Liver (tissue), 9 donors: ENCODE data around the gene CFAP90. TPM values are rescaled to one million over a fixed set of nuclear protein-coding genes. Genes with fewer than 3 reads are reported as not detected.

Source experiments
- DNase-seq: peaks from one replicate; pipeline ENCODE4 v3.0.0-alpha.2; 2017; ENCODE audit warnings: low spot score
- H3K27ac ChIP-seq, 2 donors: one replicate each; pipeline ENCODE4 v1.7.0; 2013; ENCODE audit warnings: inconsistent platforms in 2 of 2, low read length in 2 of 2, control low read depth in 1 of 2, low read depth in 1 of 2, mild to moderate bottlenecking in 1 of 2
- H3K27me3 ChIP-seq, 4 donors: one replicate each; pipeline versions ENCODE4 v1.6.1 to v1.7.0; 2013; ENCODE audit warnings: low read length in 3 of 4, inconsistent platforms in 1 of 4, mild to moderate bottlenecking in 1 of 4, moderate library complexity in 1 of 4; ENCODE audit not compliant: control insufficient read depth in 4 of 4, insufficient read depth in 4 of 4
- H3K36me3 ChIP-seq, 4 donors: one replicate each; pipeline versions ENCODE4 v1.6.1 to v1.7.0; 2013; ENCODE audit warnings: low read length in 3 of 4, mild to moderate bottlenecking in 3 of 4, low read depth in 1 of 4, moderate library complexity in 1 of 4; ENCODE audit not compliant: control insufficient read depth in 4 of 4, insufficient read depth in 3 of 4
- H3K4me1 ChIP-seq, 4 donors: one replicate each; pipeline versions ENCODE4 v1.6.1 to v1.7.0; 2013; ENCODE audit warnings: low read length in 3 of 4, mild to moderate bottlenecking in 3 of 4, moderate library complexity in 1 of 4; ENCODE audit not compliant: control insufficient read depth in 4 of 4, insufficient read depth in 4 of 4
- H3K4me3 ChIP-seq, 3 donors: one replicate each; pipeline versions ENCODE4 v1.6.1 to v1.7.0; 2013; ENCODE audit warnings: low read length in 3 of 3, control low read depth in 1 of 3, low read depth in 1 of 3, mild to moderate bottlenecking in 1 of 3
- H3K9ac ChIP-seq, 2 donors: one replicate each; pipeline ENCODE4 v1.7.0; 2013; ENCODE audit warnings: low read length in 2 of 2, mild to moderate bottlenecking in 2 of 2, moderate library complexity in 2 of 2, control low read depth in 1 of 2, low read depth in 1 of 2
- H3K9me3 ChIP-seq, 4 donors: one replicate each; pipeline versions ENCODE4 v1.6.1 to v1.7.0; 2013; ENCODE audit warnings: low read length in 3 of 4; ENCODE audit not compliant: control insufficient read depth in 4 of 4
- EGR1 ChIP-seq, 2 donors: IDR thresholded peaks; 2 replicates each; pipeline ENCODE4 v1.6.1; 2016 to 2018; ENCODE audit warnings: antibody characterized with exemption in 2 of 2, low read depth in 2 of 2
- FOXA1 ChIP-seq: IDR thresholded peaks from 2 replicates; pipeline ENCODE4 v1.6.1; 2016; ENCODE audit warnings: antibody characterized with exemption
- FOXA2 ChIP-seq: IDR thresholded peaks from 2 replicates; pipeline ENCODE4 v1.6.1; 2016; ENCODE audit warnings: antibody characterized with exemption
- GABPA ChIP-seq, 2 donors: IDR thresholded peaks in 1 of 2; conservative IDR thresholded peaks in 1 of 2; 2 replicates each; pipeline ENCODE4 v1.6.1; 2016; ENCODE audit warnings: antibody characterized with exemption in 2 of 2, mild to moderate bottlenecking in 1 of 2, moderate library complexity in 1 of 2
- HNF4A ChIP-seq, 2 donors: conservative IDR thresholded peaks; 2 replicates each; pipeline ENCODE4 v1.6.1; 2016; ENCODE audit warnings: antibody characterized with exemption in 2 of 2, mild to moderate bottlenecking in 2 of 2
- JUND ChIP-seq, 2 donors: IDR thresholded peaks; 2 replicates each; pipeline ENCODE4 v1.6.1; 2016; ENCODE audit warnings: antibody characterized with exemption in 2 of 2
- NR2F2 ChIP-seq: IDR thresholded peaks from 2 replicates; pipeline ENCODE4 v1.6.1; 2016; ENCODE audit warnings: antibody characterized with exemption
- RXRA ChIP-seq, 2 donors: IDR thresholded peaks; 2 replicates each; pipeline ENCODE4 v1.6.1; 2017 to 2018; ENCODE audit warnings: antibody characterized with exemption in 2 of 2, mild to moderate bottlenecking in 1 of 2
- SP1 ChIP-seq: IDR thresholded peaks from 2 replicates; pipeline ENCODE4 v1.6.1; 2018; ENCODE audit warnings: antibody characterized with exemption, mild to moderate bottlenecking
- YY1 ChIP-seq: IDR thresholded peaks from 2 replicates; pipeline ENCODE4 v1.6.1; 2016; ENCODE audit warnings: antibody characterized with exemption, mild to moderate bottlenecking
- WGBS: extraction: QIAGEN DNeasy Blood & Tissue Kit; methylation state at CpG from one replicate; pipeline ENCODE4 v1.1.7; 2013; 5-methylcytosine and 5-hydroxymethylcytosine counted together
- polyA plus RNA-seq, 2 donors: library from polyadenylated mRNA; stranded (reverse) in 1 of 2; unstranded in 1 of 2; fragments of 200-250 nt in 1 of 2; fragments of >200 nt in 1 of 2; fragmentation: Nextera tagmentation in 1 of 2; extraction: Ambion mirVana in 1 of 2; gene quantifications; one replicate each; pipeline versions ENCODE4 v1.2.1 to v1.2.3, GENCODE V29; 2013 to 2015
- total RNA-seq, 2 donors: library from RNA; depleted of rRNA; stranded (reverse); fragments of >200 nt; gene quantifications; one replicate each; pipeline ENCODE4 v1.2.3, GENCODE V29; 2014
- TF ChIP-seq, protein P1 (sequence below): fragments of 150-350 bp; IDR thresholded peaks from 2 replicates; pipeline ENCODE4 v1.5.1; 2017; ENCODE audit warnings: improper control_type of control experiment, low read depth, low read length; ENCODE audit not compliant: missing input control
- TF ChIP-seq, protein P2 (sequence below): IDR thresholded peaks from 2 replicates; pipeline ENCODE4 v1.6.1; 2016; ENCODE audit warnings: antibody characterized with exemption
- TF ChIP-seq, protein P3 (sequence below): IDR thresholded peaks from 2 replicates; pipeline ENCODE4 v1.6.1; 2016; ENCODE audit warnings: antibody characterized with exemption, mild to moderate bottlenecking
- donor health status: healthy.
- donor health status: healthy.
- donor health status: healthy.
- donor health status: healthy.
- donor health status: healthy.

The CFAP90 gene
- total and polyA plus RNA-seq, 4 donors = 0.42 to 1.0 (median 0.59) TPM

DNA sequence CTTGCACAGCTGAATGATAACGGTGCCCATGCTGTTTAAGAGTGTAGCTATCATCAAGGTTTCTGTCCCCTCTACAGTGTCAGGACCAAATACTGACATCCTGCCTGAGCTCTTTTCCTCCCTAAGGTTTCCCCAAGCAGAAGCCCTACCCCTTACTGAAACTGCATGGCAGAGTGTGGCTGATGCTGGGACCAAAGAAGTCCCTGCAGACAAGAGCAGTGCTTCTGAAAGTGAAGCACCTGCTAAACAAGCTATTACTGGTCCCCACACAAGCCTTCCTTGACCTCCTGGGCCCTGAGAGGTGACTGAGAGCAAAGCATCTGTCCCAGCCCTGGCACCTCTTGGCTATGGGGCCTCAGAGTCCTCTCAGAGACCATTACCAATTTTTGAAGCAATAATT, 56.1 kb downstream of the CFAP90 start (continued):
- TF ChIP-seq, protein P1, sequence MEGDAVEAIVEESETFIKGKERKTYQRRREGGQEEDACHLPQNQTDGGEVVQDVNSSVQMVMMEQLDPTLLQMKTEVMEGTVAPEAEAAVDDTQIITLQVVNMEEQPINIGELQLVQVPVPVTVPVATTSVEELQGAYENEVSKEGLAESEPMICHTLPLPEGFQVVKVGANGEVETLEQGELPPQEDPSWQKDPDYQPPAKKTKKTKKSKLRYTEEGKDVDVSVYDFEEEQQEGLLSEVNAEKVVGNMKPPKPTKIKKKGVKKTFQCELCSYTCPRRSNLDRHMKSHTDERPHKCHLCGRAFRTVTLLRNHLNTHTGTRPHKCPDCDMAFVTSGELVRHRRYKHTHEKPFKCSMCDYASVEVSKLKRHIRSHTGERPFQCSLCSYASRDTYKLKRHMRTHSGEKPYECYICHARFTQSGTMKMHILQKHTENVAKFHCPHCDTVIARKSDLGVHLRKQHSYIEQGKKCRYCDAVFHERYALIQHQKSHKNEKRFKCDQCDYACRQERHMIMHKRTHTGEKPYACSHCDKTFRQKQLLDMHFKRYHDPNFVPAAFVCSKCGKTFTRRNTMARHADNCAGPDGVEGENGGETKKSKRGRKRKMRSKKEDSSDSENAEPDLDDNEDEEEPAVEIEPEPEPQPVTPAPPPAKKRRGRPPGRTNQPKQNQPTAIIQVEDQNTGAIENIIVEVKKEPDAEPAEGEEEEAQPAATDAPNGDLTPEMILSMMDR = no peak
- TF ChIP-seq RXRA (IDR thresholded peaks at IDR 0.05) = no peak

DNA sequence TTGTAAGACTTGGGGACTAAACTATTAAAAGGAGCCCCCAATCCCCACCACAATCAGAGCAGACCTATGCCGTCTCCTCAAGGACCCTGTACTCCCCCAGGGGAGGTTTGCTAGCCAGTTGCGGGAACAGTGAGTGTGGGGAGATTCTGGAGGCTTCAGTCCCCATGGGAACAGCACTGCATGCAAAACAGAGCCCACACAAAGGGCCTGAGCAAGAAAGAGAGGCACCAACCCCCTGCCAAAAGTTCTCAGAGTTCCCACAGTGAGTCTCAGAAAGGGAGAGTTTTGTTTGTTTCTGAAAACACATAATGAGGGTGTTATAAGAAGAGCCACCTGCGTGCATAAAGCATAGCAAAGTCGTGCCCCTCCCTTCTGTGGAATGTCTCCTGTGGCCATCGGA, 56.6 kb downstream of the CFAP90 start:
- no peaks in the 10 kb centered on the region for H3K36me3 ChIP-seq
- no peak overlapping the region for H3K9ac ChIP-seq
- TF ChIP-seq RXRA (IDR thresholded peaks at IDR 0.05) = no peak
- TF ChIP-seq, protein P2, sequence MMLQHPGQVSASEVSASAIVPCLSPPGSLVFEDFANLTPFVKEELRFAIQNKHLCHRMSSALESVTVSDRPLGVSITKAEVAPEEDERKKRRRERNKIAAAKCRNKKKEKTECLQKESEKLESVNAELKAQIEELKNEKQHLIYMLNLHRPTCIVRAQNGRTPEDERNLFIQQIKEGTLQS = no peak
- TF ChIP-seq, protein P1 = no peak
- TF ChIP-seq, protein P3, sequence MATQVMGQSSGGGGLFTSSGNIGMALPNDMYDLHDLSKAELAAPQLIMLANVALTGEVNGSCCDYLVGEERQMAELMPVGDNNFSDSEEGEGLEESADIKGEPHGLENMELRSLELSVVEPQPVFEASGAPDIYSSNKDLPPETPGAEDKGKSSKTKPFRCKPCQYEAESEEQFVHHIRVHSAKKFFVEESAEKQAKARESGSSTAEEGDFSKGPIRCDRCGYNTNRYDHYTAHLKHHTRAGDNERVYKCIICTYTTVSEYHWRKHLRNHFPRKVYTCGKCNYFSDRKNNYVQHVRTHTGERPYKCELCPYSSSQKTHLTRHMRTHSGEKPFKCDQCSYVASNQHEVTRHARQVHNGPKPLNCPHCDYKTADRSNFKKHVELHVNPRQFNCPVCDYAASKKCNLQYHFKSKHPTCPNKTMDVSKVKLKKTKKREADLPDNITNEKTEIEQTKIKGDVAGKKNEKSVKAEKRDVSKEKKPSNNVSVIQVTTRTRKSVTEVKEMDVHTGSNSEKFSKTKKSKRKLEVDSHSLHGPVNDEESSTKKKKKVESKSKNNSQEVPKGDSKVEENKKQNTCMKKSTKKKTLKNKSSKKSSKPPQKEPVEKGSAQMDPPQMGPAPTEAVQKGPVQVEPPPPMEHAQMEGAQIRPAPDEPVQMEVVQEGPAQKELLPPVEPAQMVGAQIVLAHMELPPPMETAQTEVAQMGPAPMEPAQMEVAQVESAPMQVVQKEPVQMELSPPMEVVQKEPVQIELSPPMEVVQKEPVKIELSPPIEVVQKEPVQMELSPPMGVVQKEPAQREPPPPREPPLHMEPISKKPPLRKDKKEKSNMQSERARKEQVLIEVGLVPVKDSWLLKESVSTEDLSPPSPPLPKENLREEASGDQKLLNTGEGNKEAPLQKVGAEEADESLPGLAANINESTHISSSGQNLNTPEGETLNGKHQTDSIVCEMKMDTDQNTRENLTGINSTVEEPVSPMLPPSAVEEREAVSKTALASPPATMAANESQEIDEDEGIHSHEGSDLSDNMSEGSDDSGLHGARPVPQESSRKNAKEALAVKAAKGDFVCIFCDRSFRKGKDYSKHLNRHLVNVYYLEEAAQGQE = no peak
- TF ChIP-seq JUND (IDR thresholded peaks at IDR 0.05) = no peak
- TF ChIP-seq FOXA1 = no peak
- no peak for TF ChIP-seq SP1
- TF ChIP-seq YY1 = no peak
- TF ChIP-seq HNF4A (conservative IDR thresholded peaks at IDR 0.05) = no peak
- no peak for TF ChIP-seq NR2F2
- no peak for TF ChIP-seq FOXA2
- TF ChIP-seq GABPA (IDR thresholded peaks at IDR 0.05 in 1 of 2, conservative IDR thresholded peaks at IDR 0.05 in 1 of 2) = no peak
- no peaks in the 10 kb centered on the region for H3K4me1 ChIP-seq
- DNase-seq = no peak
- WGBS = 53% methylated on average over 5 of the region's 5 CpGs
- H3K9me3 ChIP-seq = no peaks in the 10 kb centered on the region
- H3K27ac ChIP-seq = no peak overlapping the region
- no peak overlapping the region for H3K4me3 ChIP-seq
- peaks cover 0 to 3% (median 0%) of the 10 kb centered on the region in 4 donors for H3K27me3 ChIP-seq

DNA sequence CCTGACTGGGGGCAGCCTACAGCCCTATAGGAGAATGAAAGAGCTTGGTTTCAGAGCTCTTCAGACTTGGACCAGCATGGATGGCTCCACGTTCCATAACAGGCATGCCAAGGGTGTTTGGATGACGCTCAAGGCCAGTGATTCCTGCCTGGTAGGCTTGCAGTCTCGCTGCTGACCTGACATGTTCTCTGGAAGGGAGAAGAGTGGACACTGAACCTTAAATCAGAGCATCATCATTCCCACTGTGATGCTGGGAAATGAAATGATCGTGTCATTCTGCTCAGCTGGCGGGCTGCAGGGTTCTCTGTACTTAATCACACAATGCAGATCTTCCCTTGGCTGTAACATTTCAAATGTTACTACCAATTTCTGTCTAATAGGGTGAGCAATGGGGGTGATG, 57.0 kb downstream of the CFAP90 start:
- Histone ChIP-seq H3K4me3 (no peak overlapping the region), H3K27me3 (peaks cover 0 to 3% (median 0%) of the 10 kb centered on the region in 4 donors), H3K36me3 (no peaks in the 10 kb centered on the region), H3K27ac (no peak overlapping the region), H3K9me3 (no peaks in the 10 kb centered on the region), H3K9ac (no peak overlapping the region), H3K4me1 (no peaks in the 10 kb centered on the region)
- 71% methylated on average over 5 of the region's 5 CpGs for WGBS
- DNase-seq = no peak
- TF ChIP-seq SP1 (no peak), EGR1 (IDR thresholded peaks at IDR 0.05; ENCODE audit: low read depth in 2 of 2) (no peak), RXRA (IDR thresholded peaks at IDR 0.05) (no peak)
